ENCODE data around the gene ZNF275.

ZNF275 gene

GRCh38 chrX:153374426-153374825, 40.5 kb downstream of the ZNF275 start:
- H3K4me3 ChIP-seq (ENCODE audit: low read depth, low read length) = no peak overlapping the region
- no peak for DNase-seq (ENCODE audit: low read depth)
- TF ChIP-seq CTCF (IDR thresholded peaks at IDR 0.05; ENCODE audit: insufficient read depth, low read depth, low read length, missing control alignments) = no peak

- TF ChIP-seq CTCF (IDR thresholded peaks at IDR 0.05; ENCODE audit: insufficient read depth, low read depth, low read length, missing control alignments) = no peak
- no peak for DNase-seq (ENCODE audit: low read depth)
- H3K4me3 ChIP-seq (ENCODE audit: low read depth, low read length) = no peak overlapping the region
Measured at GRCh38 chrX:153375571-153375970, 41.6 kb downstream of the ZNF275 start.

- no peak overlapping the region for H3K4me3 ChIP-seq (ENCODE audit: low read depth, low read length)
- no peak for DNase-seq (ENCODE audit: low read depth)
- TF ChIP-seq CTCF (IDR thresholded peaks at IDR 0.05; ENCODE audit: insufficient read depth, low read depth, low read length, missing control alignments) = no peak
Measured at GRCh38 chrX:153377727-153378126, 43.8 kb downstream of the ZNF275 start.

GRCh38 chrX:153378607-153379006, 44.7 kb downstream of the ZNF275 start:
- TF ChIP-seq CTCF (IDR thresholded peaks at IDR 0.05; ENCODE audit: insufficient read depth, low read depth, low read length, missing control alignments) = no peak
- H3K4me3 ChIP-seq (ENCODE audit: low read depth, low read length) = no peak overlapping the region
- DNase-seq (ENCODE audit: low read depth) = no peak

- DNase-seq (ENCODE audit: low read depth) = no peak
- no peak for TF ChIP-seq CTCF (IDR thresholded peaks at IDR 0.05; ENCODE audit: insufficient read depth, low read depth, low read length, missing control alignments)
- no peak overlapping the region for H3K4me3 ChIP-seq (ENCODE audit: low read depth, low read length)
Measured at GRCh38 chrX:153379508-153379907, 45.6 kb downstream of the ZNF275 start.

GRCh38 chrX:153379971-153380581, 46.1 kb downstream of the ZNF275 start:
- no peak overlapping the region for H3K4me3 ChIP-seq (ENCODE audit: low read depth, low read length)
- DNase-seq (ENCODE audit: low read depth) = no peak
- no peak for TF ChIP-seq CTCF (IDR thresholded peaks at IDR 0.05; ENCODE audit: insufficient read depth, low read depth, low read length, missing control alignments)

- no peak overlapping the region for H3K4me3 ChIP-seq (ENCODE audit: low read depth, low read length)
- no peak for DNase-seq (ENCODE audit: low read depth)
- TF ChIP-seq CTCF (IDR thresholded peaks at IDR 0.05; ENCODE audit: insufficient read depth, low read depth, low read length, missing control alignments) = no peak
Measured at GRCh38 chrX:153380691-153381090, 46.7 kb downstream of the ZNF275 start.

Data from GM12865 (cell line).